K562 (cell line): ENCODE data around the gene CPSF7. TPM values are rescaled to one million over a fixed set of nuclear protein-coding genes. Genes with fewer than 3 reads are reported as not detected.

Experiments used
- ATAC-seq: fragments of 200-7000 bp; cut with Tn5 transposase; 3 replicates; pipeline ENCODE4 v1.9.1; 2020; ENCODE audit warnings: moderate library complexity
- BruUV-seq: library from RNA; stranded (reverse); fragments of 400-500 nt; replicated peaks from 2 replicates; lab custom pipeline; 2021; lab: Mats Ljungman, UMichigan
- CTCF ChIA-PET: fragments of 300-600 bp; formaldehyde crosslinking; extraction: SDS; loops from one replicate; lab custom pipeline; 2021; ENCODE audit warnings: low intra/inter-chr PET ratio; lab: Yijun Ruan, JAX
- POLR2A ChIA-PET: fragments of 300-600, 350-650 bp; sonication (Branson Sonifier 250); formaldehyde crosslinking; extraction: SDS; loops from one replicate; lab custom pipeline; 2021; ENCODE audit warnings: antibody characterized with exemption, inconsistent platforms; lab: Yijun Ruan, JAX
- DNase-seq, 4 experiments: peaks; one replicate each; pipeline versions ENCODE4 v3.0.0 to v3.0.0-alpha.2; 2011 to 2018; ENCODE audit warnings: low spot score in 3 of 4, mixed read lengths in 3 of 4; ENCODE audit errors: extremely low read depth in 1 of 4
- FAIRE-seq: peaks from 2 replicates; lab custom pipeline; 2011; peaks lifted over from hg19 to GRCh38; lab: Jason Lieb, UNC
- H2AFZ ChIP-seq: 2 replicates; pipeline ENCODE4 v1.6.0; 2011; ENCODE audit warnings: low read depth, low read length, control low read depth, inconsistent platforms
- H3K27ac ChIP-seq: fragments of 200-600 bp; 3 replicates; pipeline ENCODE4 v1.8.0; 2011; ENCODE audit warnings: low read depth, mild to moderate bottlenecking, control low read depth, inconsistent platforms, low read length, moderate library complexity, mixed read lengths; ENCODE audit errors: extremely low read depth
- H3K27me3 ChIP-seq, 2 experiments: fragments of 300-600 bp in 1 of 2; 2 replicates in 1 of 2; 3 replicates in 1 of 2; pipeline versions ENCODE4 v1.6.0 to v1.8.0; 2011; ENCODE audit warnings: inconsistent platforms in 2 of 2, low read length in 2 of 2, mild to moderate bottlenecking in 1 of 2, mixed read lengths in 1 of 2, moderate library complexity in 1 of 2; ENCODE audit not compliant: control insufficient read depth in 2 of 2, insufficient read depth in 2 of 2
- H3K36me3 ChIP-seq: fragments of 300-600 bp; 3 replicates; pipeline ENCODE4 v1.8.0; 2011; ENCODE audit warnings: mild to moderate bottlenecking, low read length, inconsistent platforms; ENCODE audit not compliant: control insufficient read depth, insufficient read depth
- H3K4me1 ChIP-seq, 2 experiments: fragments of 200-600 bp in 1 of 2; replicated peaks in 1 of 2; 2 replicates in 1 of 2; 3 replicates in 1 of 2; pipeline versions ENCODE4 v1.5.1 to v1.8.0; 2011; ENCODE audit warnings: inconsistent platforms in 2 of 2, low read length in 2 of 2, mild to moderate bottlenecking in 1 of 2, mixed read lengths in 1 of 2, moderate library complexity in 1 of 2; ENCODE audit not compliant: control insufficient read depth in 2 of 2, insufficient read depth in 2 of 2
- H3K4me2 ChIP-seq: 2 replicates; pipeline ENCODE4 v1.6.1; 2011; ENCODE audit warnings: low read length, control low read depth, inconsistent platforms, mixed read lengths; ENCODE audit not compliant: insufficient read depth
- H3K4me3 ChIP-seq: fragments of 200-600 bp; sonication (generic), shearing (Covaris generic); 2 replicates; pipeline ENCODE4 v1.5.1; 2016; ENCODE audit warnings: control low read depth, inconsistent platforms
- H3K79me2 ChIP-seq: fragments of 200-600 bp; 3 replicates; pipeline ENCODE4 v1.8.0; 2011; ENCODE audit warnings: low read length, inconsistent platforms; ENCODE audit not compliant: control insufficient read depth, insufficient read depth
- H3K9ac ChIP-seq, 2 experiments: 2 replicates each; pipeline versions ENCODE4 v1.6.0 to v1.6.1; 2011; ENCODE audit warnings: low read depth in 2 of 2, low read length in 2 of 2, control low read depth in 1 of 2, inconsistent platforms in 1 of 2, mild to moderate bottlenecking in 1 of 2, mixed read lengths in 1 of 2; ENCODE audit not compliant: insufficient read depth in 1 of 2
- H3K9me1 ChIP-seq: one replicate; pipeline ENCODE4 v1.6.0; 2011; ENCODE audit warnings: inconsistent platforms, mild to moderate bottlenecking, low read length, moderate library complexity; ENCODE audit not compliant: control insufficient read depth, insufficient read depth
- H3K9me3 ChIP-seq: replicated peaks from 2 replicates; pipeline ENCODE4 v1.5.1; 2011; ENCODE audit warnings: low read depth, low read length, inconsistent platforms; ENCODE audit not compliant: control insufficient read depth, insufficient read depth
- H4K20me1 ChIP-seq: replicated peaks from 2 replicates; pipeline ENCODE4 v1.6.1; 2011; ENCODE audit warnings: low read length, inconsistent platforms, mixed read lengths; ENCODE audit not compliant: control insufficient read depth, insufficient read depth
- BCOR ChIP-seq: fragments of 450-650 bp; IDR thresholded peaks from 2 replicates; pipeline ENCODE4 v1.6.1; 2016
- DMBX1 ChIP-seq: fragments of 250-450 bp; sonication (Bioruptor Pico); IDR thresholded peaks from 2 replicates; pipeline ENCODE4 v1.8.0; 2022; ENCODE audit warnings: inconsistent platforms, mild to moderate bottlenecking, moderate library complexity, borderline replicate concordance
- JUNB ChIP-seq: fragments of 450-650 bp; formaldehyde crosslinking; conservative IDR thresholded peaks from 2 replicates; pipeline ENCODE4 v1.4.0; 2020; ENCODE audit warnings: mild to moderate bottlenecking
- NR1H2 ChIP-seq: sonication (generic); formaldehyde crosslinking; IDR thresholded peaks from 2 replicates; pipeline ENCODE4 v1.4.0; 2020; ENCODE audit warnings: mild to moderate bottlenecking, missing genetic modification reagents
- RBM34 ChIP-seq: fragments of 200-400 bp; formaldehyde crosslinking; IDR thresholded peaks from 2 replicates; pipeline ENCODE4 v1.6.1; 2018; ENCODE audit warnings: low read length, borderline replicate concordance; ENCODE audit not compliant: insufficient read depth
- WGBS: fragments of 100-300 bp; shearing (Covaris generic); methylation state at CpG from one replicate; pipeline ENCODE4 v1.1.6; 2016; ENCODE audit warnings: low coverage, mixed read lengths; ENCODE audit not compliant: insufficient coverage; ENCODE audit errors: missing lambda C conversion rate; 5-methylcytosine and 5-hydroxymethylcytosine counted together
- in situ Hi-C: fragments of 300-500 bp; cut with MboI; formaldehyde crosslinking; loops from 4 replicates; pipeline ENCODE4 v1.15.0; 2018; ENCODE audit warnings: inconsistent platforms, mixed read lengths
- intact Hi-C: fragments of 100-400 bp; cut with micrococcal nuclease; formaldehyde crosslinking; loops from 2 replicates; pipeline ENCODE4 v1.14.2; 2022
- polyA plus RNA-seq, 8 experiments: library from polyadenylated mRNA; depleted of rRNA in 4 of 8; stranded (reverse) in 5 of 8; unstranded in 3 of 8; fragments of >200 nt; fragmentation: Nextera tagmentation in 2 of 8; fragmentation: Illumina TruSeq in 1 of 8; extraction: Ambion mirVana in 2 of 8; extraction: Trizol in 1 of 8; gene quantifications; 2 replicates each; pipeline versions ENCODE4 v1.2.1 to v1.2.3, GENCODE V29; 2011 to 2014; ENCODE audit warnings: inconsistent platforms in 1 of 8, missing spikeins in 1 of 8
- total RNA-seq, 7 experiments: library from RNA; depleted of rRNA in 6 of 7; stranded (reverse); fragments of >200 nt in 6 of 7; fragmentation: Illumina TruSeq in 2 of 7; extraction: Trizol in 2 of 7; gene quantifications; 2 replicates each; pipeline versions ENCODE4 v1.2.1 to v1.2.3, GENCODE V29; 2011 to 2021; ENCODE audit warnings: low replicate concordance in 1 of 7

Gene CPSF7
- total and polyA plus RNA-seq, 9 of the 15 experiments (the other 6 are each of a cell fraction or from before 2014, with no cell fraction given): 14.8 to 104 (median 44.1) TPM

DNA sequence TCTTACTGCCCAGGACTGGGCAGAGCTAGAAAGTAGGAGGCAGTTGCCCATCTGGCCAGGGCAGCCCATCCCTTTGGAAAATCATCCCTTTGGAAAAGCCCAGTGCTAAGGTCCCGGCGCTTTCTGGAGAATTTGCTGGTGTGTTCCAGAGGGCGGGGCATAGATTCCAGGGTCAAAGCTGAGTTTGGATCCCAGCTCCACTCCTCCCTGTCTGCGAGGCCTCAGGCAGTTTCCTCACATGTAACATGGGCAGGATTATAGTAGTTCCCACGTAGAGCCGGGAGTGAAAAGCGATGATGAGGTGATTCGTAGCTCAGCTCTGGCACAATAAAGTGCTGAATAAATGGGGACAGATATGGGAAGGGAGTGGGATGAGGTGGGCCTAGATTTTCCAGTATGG, 47.4 kb upstream of the CPSF7 start:
- no peaks in the 10 kb centered on the region for H3K9me1 ChIP-seq
- POLR2A ChIA-PET: no interaction called here
- BruUV-seq: no TSS peak

DNA sequence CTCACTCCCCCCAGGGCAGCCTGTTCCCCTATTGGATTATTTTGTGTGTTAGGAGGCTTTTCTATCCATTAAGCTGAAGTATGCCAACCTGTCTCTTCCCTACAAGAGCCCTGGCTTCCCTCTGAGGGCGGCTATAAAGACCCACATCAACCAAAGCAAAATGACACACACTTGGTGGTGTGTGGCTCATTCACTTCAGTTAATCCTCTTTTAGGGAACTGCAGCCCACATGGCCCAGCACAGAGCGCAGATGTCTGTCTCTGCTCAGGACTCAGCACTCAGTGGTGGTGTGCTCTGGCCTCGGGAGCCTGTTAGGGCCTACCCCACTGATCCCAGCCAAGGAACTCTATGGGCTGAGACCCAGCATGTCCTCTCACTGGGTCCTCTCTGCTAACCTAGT, 46.6 kb upstream of the CPSF7 start:
- H3K9ac ChIP-seq: no peak overlapping the region
- H3K9me3 ChIP-seq: no peaks in the 10 kb centered on the region
- peaks cover 11 to 21% of the 10 kb centered on the region in 2 experiments; a peak in 4 of 5 replicates for H3K27me3 ChIP-seq
- no peaks in the 10 kb centered on the region for H3K9me1 ChIP-seq
- H2AFZ ChIP-seq: no peak overlapping the region
- ATAC-seq (no peak), FAIRE-seq (no peak), DNase-seq (no peak)
- intact Hi-C loops (loop anchor here (2.0 kb wide), 1 partner anchor 162 kb away; no protein-coding TSS in a partner anchor), in situ Hi-C loops (no loop called here)
- peaks cover 9% of the 10 kb centered on the region; the same call in 1 of the 2 replicates for H4K20me1 ChIP-seq
- no peak overlapping the region for H3K27ac ChIP-seq
- POLR2A ChIA-PET: interaction anchor here (0.7 to 1.5 kb wide), 2 partner anchors 28 to 273 kb away, joined by 3 to 4 read pairs; no protein-coding TSS in a partner anchor
- peaks cover 0 to 13% of the 10 kb centered on the region in 2 experiments; a peak in 2 of 5 replicates for H3K4me1 ChIP-seq
- no peak overlapping the region for H3K4me3 ChIP-seq
- no peak overlapping the region for H3K4me2 ChIP-seq
- 17% methylated on average over 3 of the region's 3 CpGs for WGBS
- TF ChIP-seq RBM34 (no peak), BCOR (0 out of 2 replicates have a peak, but pooled peaks have one; percentile 0)
- H3K79me2 ChIP-seq: no peaks in the 10 kb centered on the region
- H3K36me3 ChIP-seq: no peaks in the 10 kb centered on the region
- no TSS peak for BruUV-seq
- CTCF ChIA-PET: interaction anchor here (2.2 kb wide), 1 partner anchor 40 kb away, joined by 23 read pairs; no protein-coding TSS in a partner anchor

More for the DNA sequence above, 47.4 kb upstream of the CPSF7 start:
- in situ Hi-C loops: no loop called here
- Histone ChIP-seq H3K36me3 (no peaks in the 10 kb centered on the region), H3K27me3 (peaks cover 11 to 27% of the 10 kb centered on the region in 2 experiments; a peak in 4 of 5 replicates), H3K27ac (no peak overlapping the region), H3K9me3 (no peaks in the 10 kb centered on the region), H3K9ac (no peak overlapping the region; a peak in 1 of 4 replicates), H3K4me3 (no peak overlapping the region)
- 21% methylated on average over 8 of the region's 8 CpGs for WGBS
- intact Hi-C loops: loop anchor here (1.0 to 2.0 kb wide), 2 partner anchors 40 to 162 kb away; no protein-coding TSS in a partner anchor
- ATAC-seq: no peak
- CTCF ChIA-PET: interaction anchor here (0.5 to 2.2 kb wide), 4 partner anchors 40 to 205 kb away, joined by 4 to 23 read pairs (median 4); partner anchors contain the start of gene SYT7
- TF ChIP-seq JUNB (CRISPR knock-in tag) (no peak), NR1H2 (no peak), DMBX1 (no peak)
- TF ChIP-seq, all 486 proteins: peak for 0
- Histone ChIP-seq H3K4me1 (peaks cover 0 to 20% of the 10 kb centered on the region in 2 experiments; a peak in 3 of 5 replicates), H2AFZ (no peak overlapping the region), H4K20me1 (peaks cover 9% of the 10 kb centered on the region; the same call in 1 of the 2 replicates), H3K79me2 (no peaks in the 10 kb centered on the region), H3K4me2 (no peak overlapping the region)
- no peak for FAIRE-seq
- no peak for DNase-seq
